GM04503 (cell line): ENCODE measurements around the gene POLK.
"Not testable (repeated sequence)": the region's sequence is repeated elsewhere in the genome, so short reads cannot be mapped to it uniquely, and the experiment has no call there.

ENCODE experiments used
- DNase-seq: peaks from one replicate; pipeline ENCODE4 v3.0.0-alpha.2; 2012; ENCODE audit warnings: low read depth

POLK gene

DNA sequence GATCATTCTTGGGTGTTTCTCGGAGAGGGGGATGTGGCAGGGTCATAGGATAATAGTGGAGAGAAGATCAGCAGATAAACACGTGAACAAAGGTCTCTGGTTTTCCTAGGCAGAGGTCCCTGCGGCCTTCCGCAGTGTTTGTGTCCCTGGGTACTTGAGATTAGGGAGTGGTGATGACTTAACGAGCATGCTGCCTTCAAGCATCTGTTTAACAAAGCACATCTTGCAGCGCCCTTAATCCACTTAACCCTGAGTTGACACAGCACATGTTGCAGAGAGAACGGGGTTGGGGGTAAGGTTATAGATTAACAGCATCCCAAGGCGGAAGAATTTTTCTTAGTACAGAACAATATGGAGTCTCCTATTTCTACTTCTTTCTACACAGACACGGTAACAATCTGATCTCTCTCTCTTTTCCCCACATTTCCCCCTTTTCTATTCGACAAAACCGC lies 99.2 kb downstream of the POLK start:
- not testable (repeated sequence) for DNase-seq

DNA sequence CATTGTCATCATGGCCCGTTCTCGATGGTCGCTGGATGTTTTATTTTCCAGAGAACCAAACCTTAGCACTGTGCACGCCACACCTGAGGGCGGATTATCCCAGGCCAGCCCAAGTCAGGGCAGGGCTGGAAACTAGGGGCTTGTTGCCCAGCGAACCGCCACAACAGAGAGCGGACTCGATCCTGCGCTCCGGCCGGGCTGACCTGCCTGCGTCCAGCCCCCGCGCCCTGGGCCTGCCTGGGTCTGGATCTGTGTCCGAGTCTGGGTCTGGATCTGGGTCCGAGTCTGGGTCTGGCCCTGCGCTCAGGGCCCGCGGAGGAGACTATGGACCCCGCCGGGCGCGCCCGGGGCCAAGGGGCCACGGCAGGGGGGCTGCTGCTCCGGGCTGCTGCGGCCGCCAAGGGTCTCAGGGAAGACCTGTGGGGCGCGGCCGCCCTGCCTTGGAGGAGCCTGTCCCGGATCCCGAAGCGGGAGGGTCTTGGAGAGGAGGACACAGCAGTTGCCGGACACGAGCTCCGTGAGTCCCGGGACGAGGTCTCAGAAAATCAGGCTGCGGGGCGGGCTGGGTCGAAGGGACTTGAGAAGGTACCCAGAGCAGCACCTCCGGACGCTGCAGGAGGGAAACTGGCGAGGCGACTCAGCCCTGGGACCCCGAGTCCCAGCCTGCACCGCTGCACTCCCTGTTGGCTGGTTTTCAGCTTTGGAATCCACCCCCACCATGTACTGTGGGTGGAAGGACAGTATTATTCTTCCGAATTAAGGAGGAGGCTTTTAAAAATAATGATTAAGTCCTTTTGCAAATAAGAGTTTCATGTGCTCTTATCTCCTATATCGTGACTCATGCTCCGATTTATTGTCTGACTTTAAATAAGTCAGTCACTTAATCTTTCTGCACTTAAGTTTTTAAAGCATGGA lies 99.9 kb downstream of the POLK start, which contains the start of gene ANKDD1B:
Gene ANKDD1B (plus strand): TSS at position 143 of the 915 bp plus-strand sequence. CDS start 182 bp downstream, at position 325.
- no peak for DNase-seq

DNA sequence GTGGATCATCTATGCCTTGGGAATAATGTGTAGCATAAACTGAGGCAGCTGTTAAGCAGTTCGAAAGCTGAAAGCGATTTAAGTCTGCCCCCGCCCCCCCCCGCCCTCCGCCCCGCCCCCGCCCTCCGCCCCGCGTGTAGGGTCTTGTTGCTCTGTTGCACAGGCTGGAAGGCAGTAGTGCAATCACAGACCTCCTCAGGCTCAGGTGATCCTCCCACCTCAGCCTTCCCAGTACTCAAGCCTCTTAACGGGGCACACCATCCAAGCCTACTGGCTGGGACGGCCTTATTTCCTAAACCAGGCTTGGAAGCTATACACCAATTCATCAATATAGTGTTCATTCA lies 100.5 kb downstream of the POLK start:
- no peak for DNase-seq

DNA sequence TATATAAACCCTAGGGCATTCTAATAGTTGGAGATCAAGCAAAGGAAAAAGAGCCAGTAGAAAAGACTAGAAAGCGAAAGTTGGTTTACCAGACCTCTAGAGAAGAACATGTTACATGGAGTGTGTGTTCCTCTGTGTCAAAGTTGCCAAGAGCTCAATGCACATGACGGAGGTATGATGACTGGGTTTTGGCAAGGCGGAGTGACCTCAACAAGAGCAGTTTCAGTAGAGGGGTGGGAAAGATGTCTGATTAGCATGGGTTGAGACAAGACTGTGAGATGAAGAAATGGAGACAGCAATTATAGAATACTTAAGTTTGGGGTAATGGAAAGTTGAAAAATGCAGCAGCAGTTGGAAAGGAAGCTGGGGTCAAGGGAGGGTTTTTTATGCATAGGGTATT lies 101.2 kb downstream of the POLK start:
- DNase-seq = no peak

DNA sequence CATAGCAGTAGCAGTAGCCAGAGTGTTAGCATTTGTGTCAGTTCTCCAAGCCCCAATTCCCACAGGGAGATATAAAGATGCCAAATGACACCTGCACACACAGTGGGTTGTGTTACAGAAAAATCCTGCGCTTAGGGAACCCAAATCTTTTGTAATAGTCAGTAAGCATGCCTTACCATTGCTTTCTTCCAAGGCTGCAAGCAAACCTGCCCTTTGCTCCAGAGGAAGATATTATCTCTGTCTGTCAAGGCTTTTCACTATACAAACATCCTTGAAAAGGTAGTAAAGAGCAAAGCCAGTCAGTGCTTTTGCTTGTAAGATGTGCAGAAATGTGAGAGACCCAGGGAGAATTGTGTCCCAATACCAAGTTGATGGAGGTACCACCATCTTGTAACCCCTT lies 102.5 kb downstream of the POLK start:
- DNase-seq = no peak

DNA sequence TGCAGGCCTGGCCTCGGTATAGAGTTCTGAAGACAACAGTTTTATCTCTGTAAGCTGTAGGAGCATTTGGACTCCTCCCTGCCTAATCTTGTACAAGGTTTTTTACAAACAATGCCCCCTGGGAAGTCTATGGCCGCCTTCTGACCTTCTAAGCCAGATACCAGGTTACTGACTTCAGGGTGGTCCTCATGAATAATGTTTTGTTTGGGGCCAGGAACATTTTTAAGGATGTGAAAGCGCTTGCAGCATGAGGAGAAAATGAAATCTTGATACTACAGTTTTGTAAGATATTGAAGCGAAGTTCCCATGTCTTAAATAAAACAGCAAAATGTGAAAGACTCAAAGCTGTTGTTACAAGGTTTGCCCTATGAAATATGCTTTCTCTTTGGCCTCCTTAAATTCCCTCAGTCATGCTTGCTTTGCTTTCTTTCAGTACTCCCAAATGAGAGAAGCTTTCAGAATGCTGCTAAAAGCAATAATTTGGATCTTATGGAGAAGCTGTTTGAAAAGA lies 104.7 kb downstream of the POLK start:
- no peak for DNase-seq

DNA sequence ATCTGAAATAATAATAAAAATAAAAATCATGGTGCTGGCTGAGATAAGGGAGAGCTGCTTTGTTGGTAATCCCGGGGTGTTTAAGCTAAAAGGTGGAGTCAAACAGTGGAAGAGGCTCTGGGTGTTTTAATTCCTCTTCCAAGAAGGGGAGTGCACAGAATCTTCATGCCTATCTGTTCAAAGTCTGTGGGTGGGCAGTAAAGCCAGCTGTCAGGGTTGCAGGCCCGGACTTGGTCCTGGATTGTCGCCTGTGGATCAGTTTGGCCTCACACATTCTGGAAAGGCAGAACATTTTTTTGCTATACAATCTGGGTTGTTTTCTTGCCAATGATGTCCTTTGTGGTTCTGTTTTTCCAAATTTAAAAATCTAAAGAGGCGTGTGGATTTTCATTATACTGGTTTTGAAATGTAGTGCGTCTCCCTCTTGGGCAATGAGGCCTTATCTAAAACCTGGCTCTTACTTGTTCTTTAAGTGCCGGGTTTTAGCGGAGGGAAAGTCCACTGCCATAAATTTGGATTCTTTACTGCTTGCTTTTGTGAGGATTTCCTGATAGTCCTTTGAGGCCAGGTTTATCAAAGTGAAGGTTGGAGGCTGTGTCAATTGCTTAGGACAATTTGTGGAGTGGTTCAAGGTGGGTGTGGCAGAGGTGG lies 105.4 kb downstream of the POLK start:
- no peak for DNase-seq

DNA sequence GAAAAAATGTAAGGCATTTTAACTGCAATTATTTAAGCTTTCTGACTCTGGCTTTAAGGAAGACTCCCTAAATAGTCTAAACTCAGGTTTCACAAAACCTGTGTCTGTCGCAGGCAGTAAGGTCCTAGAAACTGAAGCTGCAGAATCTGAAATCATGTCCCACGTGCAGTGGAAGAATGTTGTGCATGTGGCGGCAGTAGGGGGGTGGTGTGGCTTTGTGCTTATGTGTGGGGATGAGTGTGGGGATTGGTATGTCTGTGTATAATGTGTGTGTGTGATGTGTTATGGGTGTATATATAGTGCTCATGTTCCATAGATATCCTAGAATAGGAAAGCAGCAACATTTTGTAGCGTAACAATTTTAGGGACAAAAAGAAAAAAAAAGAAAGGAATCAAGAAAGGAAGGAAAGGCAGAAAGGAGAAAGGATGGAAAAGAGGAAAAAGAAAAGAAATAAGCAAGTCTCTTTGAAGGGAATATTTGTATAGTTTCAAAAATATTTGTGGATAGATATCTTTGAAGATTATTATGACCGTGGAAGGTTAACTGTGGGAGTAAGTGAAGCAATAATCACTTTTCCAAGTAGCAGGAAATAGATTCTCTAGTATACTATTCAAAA lies 106.2 kb downstream of the POLK start:
- DNase-seq = no peak

DNA sequence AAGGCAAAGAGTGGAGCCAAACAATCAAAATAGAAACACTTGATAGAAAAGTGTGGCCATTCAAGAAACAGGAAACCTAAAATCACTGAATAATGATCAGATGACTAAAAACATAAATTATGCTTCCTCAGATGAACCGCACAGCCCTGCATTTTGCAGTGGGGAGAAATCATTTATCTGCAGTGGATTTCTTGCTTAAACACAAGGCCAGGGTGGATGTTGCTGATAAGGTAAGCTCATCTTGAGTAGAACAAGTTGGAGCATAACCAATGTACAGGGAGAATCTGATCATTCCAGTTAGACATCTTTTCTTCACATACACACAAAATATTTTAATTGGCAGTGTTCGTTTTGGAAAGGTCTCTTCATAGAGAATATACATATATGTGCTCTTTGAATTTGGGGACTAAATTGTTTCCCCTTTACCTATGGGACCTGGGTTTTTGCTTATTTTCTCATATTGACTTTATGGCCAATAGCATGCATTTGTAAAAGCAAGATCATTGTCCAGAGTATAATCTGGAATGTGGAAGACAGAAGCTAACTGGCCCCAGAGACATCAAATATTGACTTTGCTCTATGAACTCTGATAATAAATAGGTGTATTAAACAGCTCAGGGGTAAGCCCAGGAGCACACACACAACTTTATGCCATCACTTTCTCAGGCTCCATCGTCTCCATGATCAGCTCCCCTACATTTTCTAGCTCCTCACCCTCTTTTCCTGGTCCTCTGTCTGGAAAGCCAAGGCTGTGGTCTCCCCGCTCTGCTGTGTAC lies 108.7 kb downstream of the POLK start:
- no peak for DNase-seq

DNA sequence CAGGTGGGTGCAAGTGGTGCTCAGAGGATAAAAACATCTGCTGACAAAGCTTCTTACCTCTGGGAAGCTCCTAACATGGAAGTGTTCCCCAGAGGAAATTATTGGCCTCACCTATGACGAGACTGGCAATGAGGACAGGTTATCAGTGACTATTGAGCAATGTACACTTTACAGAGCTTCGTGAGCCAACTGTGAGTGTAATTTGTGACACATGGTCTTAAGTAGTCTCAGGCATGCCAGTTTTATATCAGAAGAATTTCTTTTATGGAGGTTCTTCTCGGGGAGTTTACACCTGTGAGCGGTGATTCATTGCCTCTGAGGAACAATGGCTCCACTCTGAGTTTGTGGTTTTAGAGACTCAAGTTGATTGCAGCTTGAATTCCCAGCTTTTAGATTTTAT lies 110.9 kb downstream of the POLK start:
- no peak for DNase-seq

DNA sequence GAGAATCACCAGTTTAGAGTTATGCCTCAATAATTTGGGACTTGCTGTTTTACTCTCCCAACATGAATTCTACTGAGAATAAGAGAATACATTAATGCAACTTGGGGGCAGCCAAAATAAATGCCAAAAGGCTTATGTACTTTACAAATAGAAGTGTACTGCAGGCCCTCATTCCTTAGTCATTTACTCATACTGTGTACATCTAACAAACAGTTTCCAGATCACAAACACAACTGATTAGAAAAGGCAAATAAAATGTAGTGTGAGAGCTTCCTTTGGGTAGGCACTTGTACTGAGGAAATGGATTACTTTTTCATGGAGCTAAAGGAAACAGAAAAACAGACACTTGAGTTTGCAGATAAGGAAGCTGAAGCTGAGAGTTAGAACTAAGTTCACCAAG lies 112.2 kb downstream of the POLK start:
- no peak for DNase-seq

DNA sequence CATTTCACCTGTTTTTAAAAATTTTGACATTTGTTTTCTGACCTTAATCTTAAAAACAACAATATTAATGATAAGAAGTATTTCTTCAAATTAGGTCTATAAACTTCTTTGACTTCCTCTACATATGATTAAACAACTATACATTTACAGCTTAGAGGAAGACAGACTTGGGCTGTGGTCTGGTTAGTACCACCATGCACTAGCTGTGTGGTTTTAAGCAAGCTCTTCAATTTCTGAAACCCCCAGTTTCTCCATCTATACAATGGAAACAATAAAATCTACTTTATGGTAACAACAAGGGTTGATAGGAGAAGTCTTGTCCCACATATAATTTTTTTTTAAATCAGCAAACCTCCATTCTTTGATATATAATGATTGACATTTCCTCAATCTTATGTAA lies 115.3 kb downstream of the POLK start:
- DNase-seq = no peak

DNA sequence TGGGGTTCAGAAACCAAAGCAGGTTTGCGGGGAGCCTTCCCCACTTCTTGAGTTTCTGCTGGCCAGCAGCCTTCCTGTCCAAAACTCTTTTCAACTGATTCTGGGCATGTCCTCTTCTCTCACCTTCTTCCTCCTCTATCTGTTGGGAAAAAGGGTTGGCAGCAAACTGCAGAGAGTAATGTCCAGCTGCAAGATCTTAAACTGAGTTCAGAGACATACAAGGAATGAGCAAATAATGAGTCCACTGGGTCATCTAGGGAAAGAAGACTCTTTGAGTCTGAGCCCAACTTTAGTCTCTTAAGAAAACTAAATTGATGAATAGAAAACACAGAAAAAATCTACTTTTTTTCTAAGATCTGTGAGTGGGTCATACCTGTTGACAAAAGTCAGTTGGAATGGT lies 116.1 kb downstream of the POLK start:
- DNase-seq = no peak

DNA sequence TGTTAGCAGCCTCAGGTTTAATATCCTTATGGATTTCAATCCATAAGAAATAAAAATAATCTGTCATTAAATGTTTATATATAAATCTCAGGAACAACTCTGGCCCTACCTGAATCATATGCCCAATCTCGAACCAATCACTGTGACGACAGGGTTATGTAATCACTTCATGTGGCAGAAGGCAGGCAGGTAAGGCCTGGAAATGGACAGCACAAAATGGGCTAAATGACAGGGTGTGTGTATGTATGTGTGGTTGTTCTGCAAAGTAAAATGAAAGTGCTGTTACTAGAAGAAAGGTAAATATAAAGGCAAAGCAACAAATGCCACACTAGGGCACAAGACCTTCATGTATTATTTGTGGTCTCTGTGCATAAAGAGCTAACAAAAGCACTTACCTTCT lies 119.2 kb downstream of the POLK start:
- no peak for DNase-seq

DNA sequence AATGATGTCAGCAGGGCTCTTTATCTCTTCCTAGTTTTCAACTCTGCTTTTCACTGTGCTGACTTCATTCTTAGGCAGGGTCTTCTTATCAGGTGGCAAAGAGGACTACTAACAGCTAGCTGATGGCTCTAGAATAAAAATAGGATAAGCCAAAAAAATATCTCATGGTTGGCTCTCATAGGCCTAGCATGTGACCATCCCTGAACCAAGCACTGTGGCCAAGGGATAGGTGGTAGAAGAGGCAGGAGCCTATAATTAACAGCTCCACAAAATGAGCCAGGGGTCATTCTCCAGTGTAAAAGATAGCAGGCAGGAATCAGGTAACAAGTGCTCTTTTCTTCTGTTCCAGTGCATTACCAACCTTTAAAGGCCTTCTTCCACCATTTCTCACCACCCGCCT lies 120.6 kb downstream of the POLK start:
- DNase-seq = no peak

DNA sequence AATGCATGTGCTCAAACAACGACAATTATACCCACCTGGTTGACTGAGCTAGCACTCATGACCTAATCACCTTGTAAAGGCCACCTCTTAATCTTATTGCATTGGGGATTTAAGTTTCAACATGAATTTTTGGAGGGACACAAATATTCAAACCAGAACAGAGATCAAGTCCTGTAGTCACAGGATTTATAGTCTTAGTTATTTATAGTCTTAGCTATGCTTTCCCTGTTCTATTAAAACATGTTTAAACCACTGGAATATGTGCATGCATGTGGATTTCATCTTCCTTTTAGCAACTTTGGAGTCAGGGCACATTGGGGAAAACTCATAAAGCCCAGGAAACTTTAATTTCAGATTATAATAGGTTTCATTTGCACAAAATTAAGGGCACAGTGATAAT lies 126.3 kb downstream of the POLK start:
- DNase-seq = no peak

DNA sequence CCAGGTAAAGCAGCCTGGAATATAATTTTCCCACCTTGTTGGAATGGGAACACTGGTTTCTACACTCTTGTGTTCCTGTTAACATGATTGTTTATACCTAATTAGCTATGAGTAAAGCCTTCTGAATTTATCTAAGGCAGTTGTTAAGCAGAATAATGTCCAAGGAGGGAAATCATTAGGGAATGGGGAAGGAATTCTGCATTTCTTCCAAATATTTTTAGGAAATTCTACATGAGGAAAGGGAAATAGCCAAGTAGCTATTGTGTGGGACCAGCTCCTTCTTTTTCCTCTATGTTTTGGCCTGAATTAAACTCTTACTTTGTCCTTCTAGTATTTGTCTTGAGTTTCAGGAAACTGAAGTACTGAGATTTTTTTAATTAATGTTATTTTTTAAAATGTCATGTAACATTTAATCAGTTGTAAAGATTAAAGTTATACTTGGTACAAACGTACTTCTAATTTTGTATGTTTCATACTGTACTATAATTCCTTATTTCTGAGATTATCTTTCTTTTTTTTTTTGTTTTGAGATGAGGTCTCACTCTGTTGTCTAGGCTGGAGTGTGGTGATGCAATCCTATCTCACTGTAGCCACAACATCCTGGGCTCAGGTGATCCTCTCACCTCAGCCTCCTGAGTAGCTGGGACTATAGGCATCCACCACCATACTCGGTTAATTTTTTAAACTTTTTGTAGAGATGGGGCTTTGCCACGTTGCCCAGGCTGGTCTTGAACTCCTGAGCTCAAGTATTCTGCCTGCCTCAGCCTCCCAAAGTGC lies 128.0 kb downstream of the POLK start:
- DNase-seq = no peak

DNA sequence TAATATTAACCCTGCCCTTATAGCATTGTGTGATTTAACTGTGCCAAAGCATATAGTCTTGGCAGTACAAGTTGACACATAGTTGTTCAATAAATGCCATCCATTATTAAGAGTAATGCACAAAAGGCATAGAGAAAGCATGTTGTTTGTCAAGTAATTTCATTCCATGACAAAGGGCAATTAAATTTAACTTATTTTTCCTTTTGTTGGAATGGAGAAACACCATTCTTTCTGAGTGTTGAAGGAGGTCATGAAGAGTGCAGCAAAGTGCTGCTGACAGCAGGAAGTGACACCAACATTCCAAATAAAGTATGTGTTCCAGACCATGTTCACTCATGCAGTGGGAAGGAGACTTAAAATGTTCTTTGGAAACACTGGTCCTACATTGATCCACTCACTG lies 128.7 kb downstream of the POLK start:
- DNase-seq = peak; percentile 96

DNA sequence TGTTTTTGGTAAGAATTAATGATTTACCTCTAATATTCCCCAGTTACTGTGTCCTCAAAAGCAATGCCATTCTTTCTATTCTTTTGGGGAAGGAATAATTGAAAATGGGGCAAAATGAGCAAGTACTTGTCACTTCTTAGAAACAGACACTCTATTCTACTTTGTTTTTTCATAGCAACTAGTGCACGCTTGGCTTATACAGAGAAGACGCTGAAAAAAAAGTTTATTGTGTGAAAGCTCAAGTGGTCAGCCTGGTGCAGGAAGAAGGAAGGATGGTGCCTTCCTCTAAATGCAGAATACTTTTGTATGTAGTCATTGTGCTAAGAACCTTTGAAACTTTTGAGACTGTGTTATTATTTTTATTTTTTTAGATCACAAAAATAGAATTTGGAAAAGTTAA lies 129.1 kb downstream of the POLK start:
- no peak for DNase-seq

DNA sequence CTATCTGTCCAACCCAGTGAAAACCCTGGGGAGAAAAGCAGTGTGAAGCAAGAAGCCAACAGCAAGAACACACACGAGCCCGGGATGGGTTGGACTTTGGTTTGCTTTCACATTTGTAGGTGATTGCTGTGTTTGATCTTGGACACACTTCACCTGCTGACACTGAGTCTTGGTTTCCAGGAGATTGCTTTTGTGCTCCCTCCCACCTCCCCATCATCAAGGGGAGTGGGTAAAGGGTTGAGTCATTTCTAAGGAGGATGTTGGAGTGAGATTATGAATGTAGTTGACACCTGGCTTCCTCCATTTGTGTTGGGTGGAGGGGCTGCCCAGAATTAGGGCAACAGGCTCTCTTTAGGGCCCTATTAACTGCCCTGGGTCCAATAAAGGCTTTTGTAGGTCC lies 137.0 kb downstream of the POLK start:
- no peak for DNase-seq
